ENCODE measurements around the gene ARHGAP24.
"Not testable (repeated sequence)": the region's sequence is repeated elsewhere in the genome, so short reads cannot be mapped to it uniquely, and the experiment has no call there.

The ARHGAP24 gene

GRCh38 chr4:85964298-85964697 lies 489.3 kb downstream of the ARHGAP24 start:
- DNase-seq (ENCODE audit: low spot score), result peak; percentile 2

DNA sequence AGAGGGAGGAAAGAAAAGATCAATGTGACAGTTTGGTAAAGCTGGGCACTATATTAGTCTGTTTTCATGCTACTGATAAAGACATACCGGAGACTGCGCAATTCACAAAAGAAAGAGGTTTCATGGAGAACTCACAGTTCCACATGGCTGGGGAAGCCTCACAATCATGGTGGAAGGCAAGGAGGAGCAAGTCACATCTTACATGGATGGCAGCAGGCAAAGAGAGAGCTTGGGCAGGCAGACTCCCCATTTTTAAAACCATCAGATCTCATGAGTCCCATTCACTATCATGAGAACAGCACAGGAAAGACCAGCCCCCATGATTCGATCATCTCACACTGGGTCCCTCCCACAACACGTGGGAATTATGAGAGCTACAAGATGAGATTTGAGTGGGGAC lies 490.1 kb downstream of the ARHGAP24 start:
- not testable (repeated sequence) for DNase-seq (ENCODE audit: low spot score)

- no peak for DNase-seq (ENCODE audit: low spot score)
These were observed 490.6 kb downstream of the ARHGAP24 start for GRCh38 chr4:85965529-85965928.

GRCh38 chr4:85966373-85966772 lies 491.4 kb downstream of the ARHGAP24 start:
- no peak for DNase-seq (ENCODE audit: low spot score)

- no peak for DNase-seq (ENCODE audit: low spot score)
These were observed 492.9 kb downstream of the ARHGAP24 start for GRCh38 chr4:85967872-85968271.

DNA sequence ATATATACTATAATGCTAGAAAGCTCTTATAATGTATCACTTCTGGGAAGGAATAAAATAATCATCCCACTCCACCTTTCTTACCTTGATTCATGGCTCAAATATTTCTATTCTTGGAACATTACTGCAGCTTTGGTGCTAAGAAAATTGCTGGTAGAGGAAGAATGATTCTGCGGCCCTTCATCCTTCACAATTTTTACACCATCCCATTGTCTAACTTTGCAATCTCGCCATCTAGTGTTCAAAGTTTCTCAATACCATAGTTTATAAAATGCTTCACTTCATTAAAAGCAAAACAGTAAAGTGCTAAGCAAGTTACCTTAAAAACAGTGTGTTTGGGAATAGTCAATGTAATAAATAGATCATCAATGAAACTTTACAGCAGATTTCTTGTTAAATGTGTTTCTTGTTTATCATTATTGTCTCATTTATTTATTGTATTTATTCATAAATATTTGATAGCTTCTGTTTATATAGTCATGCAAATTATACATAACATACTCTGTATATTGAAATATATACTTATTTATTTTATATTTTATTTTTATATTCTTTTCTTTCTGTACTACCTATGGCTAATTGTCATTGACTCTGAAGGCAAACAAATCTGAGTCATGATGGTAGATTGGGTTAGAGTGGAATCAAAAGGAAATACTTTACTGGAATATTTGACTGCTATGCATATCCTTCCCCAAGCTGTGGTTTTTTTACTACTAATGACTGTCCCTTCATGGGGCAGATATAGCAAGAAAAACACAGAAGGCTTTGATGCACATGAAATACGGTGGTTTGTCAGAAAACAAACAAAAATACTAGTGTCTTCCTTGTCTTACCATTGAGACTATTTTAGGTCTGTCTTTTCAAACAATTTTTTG lies 494.2 kb downstream of the ARHGAP24 start:
- peak; percentile 22 for DNase-seq (ENCODE audit: low spot score)

DNA sequence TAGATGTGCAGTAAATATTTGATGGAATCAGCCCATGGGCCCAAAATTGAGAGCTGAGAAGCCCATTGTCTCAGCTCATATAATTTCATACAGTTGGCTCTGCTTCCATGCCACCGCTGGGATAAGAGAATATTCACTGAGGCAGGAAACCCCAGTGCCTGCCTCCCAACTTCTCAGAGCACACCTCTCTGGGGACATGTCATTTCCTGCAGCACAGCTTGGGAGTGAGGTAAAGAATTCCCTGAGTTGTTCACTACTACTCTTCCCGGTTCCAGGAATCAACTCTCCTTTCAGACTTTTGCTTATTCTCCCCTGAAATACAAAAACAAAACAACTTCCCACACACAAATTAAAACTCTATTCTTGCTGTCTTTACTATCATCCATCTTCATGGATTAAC lies 495.6 kb downstream of the ARHGAP24 start:
- no peak for DNase-seq (ENCODE audit: low spot score)

DNA sequence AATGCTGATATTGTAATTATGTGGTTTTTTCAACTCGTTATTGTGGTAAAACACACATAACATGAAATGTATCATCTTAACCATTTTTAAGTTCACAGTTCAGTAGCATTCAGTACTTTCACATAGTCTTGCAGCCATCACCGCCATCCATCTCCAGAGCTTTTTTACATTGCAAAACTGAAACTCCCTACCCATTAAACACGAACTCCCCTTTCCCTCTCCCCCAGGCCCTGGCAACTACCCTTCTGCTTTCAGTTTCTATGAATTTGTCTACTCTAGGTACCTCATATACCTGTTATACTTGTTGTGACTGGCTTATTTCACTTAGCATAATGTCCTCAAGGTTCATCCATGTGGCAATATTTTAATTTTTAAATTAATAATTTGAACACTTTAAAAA lies 504.3 kb downstream of the ARHGAP24 start:
- DNase-seq (ENCODE audit: low spot score), result no peak

GRCh38 chr4:85986266-85986665 lies 511.3 kb downstream of the ARHGAP24 start:
- no peak for DNase-seq (ENCODE audit: low spot score)

DNA sequence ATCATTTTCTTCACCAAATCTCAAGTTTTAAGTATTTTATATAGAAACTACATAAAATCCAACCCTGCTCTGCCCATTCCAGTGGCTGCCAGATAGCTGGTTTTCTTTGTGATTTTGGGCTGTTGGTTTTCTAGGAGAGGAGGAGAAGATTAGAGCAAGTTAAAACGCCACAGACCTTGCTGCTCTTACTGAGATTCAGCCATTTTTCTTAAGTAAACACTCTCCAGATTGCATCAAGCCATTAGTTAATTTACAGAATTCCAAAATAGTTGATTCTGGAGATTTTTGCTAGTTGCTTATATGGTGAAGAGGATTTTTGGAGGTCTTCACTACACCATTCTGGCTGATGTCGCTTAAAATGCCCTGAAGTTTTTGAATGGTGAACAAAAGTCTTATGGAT lies 518.7 kb downstream of the ARHGAP24 start:
- DNase-seq (ENCODE audit: low spot score), result no peak

GRCh38 chr4:85994576-85994975 lies 519.6 kb downstream of the ARHGAP24 start:
- no peak for DNase-seq (ENCODE audit: low spot score)

DNA sequence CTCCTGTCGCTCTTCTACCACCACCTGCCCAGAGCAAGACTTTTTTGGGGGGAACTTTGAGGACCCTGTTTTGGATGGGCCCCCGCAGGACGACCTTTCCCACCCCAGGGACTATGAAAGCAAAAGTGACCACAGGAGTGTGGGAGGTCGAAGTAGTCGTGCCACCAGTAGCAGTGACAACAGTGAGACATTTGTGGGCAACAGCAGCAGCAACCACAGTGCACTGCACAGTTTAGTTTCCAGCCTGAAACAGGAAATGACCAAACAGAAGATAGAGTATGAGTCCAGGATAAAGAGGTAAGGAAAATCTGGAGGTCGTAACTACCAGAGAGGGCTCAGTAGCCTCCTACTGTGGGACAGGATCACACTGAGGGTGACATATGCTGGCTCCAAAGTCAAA lies 520.4 kb downstream of the ARHGAP24 start:
- DNase-seq (ENCODE audit: low spot score), result no peak

DNA sequence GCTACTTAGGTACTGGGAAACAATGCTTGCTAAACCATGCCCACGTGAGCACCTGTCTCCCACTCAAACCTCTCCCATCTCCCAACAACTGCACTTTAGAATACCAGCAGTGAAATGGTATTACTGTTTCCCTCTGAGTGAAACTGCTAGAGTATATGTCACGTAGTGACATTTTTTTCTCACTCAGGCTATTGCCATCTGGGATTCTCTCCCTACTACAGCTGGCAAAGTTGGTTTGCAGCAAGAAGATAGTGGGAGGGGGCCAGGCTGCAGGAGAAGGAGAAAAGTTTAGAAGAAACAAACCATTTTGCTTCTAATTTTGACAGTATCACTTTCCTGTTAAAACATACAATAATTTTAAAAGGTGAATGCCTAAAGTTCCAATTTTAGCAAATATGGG lies 526.6 kb downstream of the ARHGAP24 start:
- no peak for DNase-seq (ENCODE audit: low spot score)

GRCh38 chr4:86004030-86004429 lies 529.1 kb downstream of the ARHGAP24 start:
- no peak for DNase-seq (ENCODE audit: low spot score)

DNA sequence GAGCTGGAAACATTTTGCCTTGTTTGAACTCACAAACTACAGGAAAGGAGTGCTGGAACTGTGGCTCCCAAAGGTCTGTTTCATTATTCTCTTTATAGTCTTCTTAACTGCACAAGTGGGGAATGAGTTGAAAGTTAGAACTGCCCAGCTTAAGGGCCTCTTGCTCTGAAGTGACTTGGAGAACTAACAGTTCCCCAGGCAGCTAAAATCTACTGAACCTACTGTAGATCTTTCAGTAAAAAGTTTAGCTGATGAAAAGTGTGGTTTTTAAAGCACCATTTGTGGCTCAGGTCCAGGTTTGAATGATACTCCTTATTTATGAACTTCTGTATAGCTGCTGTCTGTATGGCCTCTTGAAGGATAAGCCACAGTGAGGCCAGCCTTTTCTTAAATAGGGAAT lies 531.1 kb downstream of the ARHGAP24 start:
- DNase-seq (ENCODE audit: low spot score), result no peak

DNA sequence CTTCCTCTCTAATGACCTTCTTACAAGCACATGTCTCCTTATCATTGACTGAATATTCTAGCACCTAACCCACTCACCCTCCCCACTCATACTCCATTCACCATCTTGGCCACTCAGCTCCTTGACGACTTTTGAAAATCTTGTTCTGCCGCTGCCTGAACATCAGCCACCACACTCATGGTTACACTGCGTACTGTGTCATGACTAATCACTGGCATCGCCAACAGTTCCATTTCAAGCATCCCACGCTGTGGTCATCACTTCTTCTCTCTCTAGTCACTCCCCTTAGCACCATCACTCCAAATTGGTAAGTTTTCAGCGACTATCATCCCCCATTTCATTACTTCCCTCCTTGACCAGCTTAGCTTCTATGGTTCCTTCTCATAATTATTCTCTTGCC lies 532.1 kb downstream of the ARHGAP24 start:
- no peak for DNase-seq (ENCODE audit: low spot score)

GRCh38 chr4:86011117-86011516 lies 536.2 kb downstream of the ARHGAP24 start:
- no peak for DNase-seq (ENCODE audit: low spot score)

- DNase-seq (ENCODE audit: low spot score), result no peak
These were observed 538.7 kb downstream of the ARHGAP24 start for GRCh38 chr4:86013621-86014020.

GRCh38 chr4:86014599-86014998 lies 539.6 kb downstream of the ARHGAP24 start:
- no peak for DNase-seq (ENCODE audit: low spot score)

DNA sequence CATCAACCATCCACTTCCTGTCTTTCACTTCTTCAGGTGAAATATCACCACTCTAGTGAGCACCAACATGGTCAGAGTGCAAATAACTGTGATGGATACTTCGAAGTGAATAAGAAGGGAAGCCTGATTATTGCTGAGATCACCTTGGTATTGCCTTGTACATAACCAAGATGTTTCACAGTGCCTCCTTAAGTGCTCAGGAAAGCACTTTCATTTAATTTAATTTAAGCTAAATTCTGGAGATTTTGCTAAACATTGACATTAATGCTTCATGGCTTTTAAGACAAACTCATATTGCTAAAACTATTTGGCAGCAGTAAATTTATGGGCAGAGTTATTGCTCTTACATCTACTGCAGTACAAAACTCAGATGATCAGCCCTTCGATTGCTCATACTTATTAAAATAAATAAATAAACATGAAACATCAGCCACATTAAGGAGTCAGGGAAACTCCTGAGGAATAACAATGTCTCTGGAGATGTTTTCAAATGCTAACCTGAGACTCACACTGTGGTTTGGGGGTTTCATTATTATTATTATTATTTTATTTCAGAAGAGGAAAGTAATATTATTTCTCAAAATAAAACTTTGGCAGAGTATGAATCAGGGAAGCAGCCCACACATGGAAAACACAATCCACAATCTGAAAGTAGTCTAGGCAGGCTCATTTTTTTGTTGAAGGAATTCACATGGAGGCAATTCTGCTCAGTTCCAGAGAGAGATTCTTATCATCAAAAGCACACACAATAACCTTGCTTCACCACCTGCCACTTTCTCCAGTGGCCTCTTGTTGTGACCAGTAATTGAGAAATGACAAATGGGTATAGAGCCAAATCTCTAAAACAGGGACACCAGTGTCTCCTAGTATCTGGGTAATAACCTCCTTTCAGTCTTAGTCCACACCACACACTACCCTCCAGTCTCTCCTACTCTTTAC lies 540.7 kb downstream of the ARHGAP24 start:
- DNase-seq (ENCODE audit: low spot score), result no peak

- DNase-seq (ENCODE audit: low spot score), result no peak
These were observed 544.4 kb downstream of the ARHGAP24 start for GRCh38 chr4:86019362-86019761.

DNA sequence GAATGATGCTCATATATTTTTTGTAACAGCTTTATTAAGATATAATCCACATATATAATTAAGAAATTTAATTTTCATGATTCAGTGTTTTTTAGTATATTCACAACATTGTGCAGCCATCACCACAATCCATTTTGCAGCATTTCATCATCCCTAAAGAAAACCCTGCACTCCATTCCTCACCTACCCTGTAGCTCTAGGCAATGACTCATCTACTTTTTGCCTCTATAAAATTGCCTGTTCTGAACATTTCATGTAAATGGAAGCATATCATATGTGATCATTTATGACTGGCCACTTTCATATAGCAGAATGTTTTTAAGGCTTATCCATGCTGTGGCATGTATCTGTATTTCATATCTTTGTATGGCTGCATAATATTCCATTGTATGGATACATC lies 545.0 kb downstream of the ARHGAP24 start:
- DNase-seq (ENCODE audit: low spot score), result no peak

GRCh38 chr4:86021671-86022070 lies 546.7 kb downstream of the ARHGAP24 start:
- not testable (repeated sequence) for DNase-seq (ENCODE audit: low spot score)

Measured in SW480 (cell line).